Measurements from ENCODE around the gene ZBTB44. TPM values are rescaled to one million over a fixed set of nuclear protein-coding genes. Genes with fewer than 3 reads are reported as not detected.
"Not testable (repeated sequence)": the region's sequence is repeated elsewhere in the genome, so short reads cannot be mapped to it uniquely, and the experiment has no call there.

Gene ZBTB44
- total RNA-seq, 4 donors from 2014 or later: 48.8 to 72.3 (median 60.1) TPM

DNA sequence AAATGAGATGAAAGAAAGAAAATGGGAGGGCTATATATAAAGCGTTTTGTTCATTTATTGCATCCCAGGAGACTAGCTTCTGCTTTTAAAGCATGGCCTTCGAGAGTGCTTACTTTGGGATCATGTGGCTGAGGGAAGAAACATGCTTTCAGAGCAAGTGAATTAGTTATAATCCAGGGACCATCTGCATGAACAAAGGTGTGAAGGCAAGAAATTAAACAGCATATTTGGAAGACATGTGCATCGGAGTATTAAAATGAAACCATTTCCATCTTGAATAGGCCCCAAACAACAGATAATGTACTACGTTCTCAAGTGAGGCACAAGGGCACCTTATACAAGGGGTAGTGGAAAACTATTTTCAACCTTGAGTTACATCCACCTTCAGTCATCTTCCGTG is 51.4 kb downstream of the ZBTB44 start:
- Histone ChIP-seq H3K4me3 (no peak overlapping the region), H3K36me3 (peaks cover 0 to 66% of the 10 kb centered on the region in 2 donors), H3K27me3 (no peaks in the 10 kb centered on the region), H3K4me1 (peaks cover 0 to 7% (median 0%) of the 10 kb centered on the region in 3 donors), H3K27ac (no peak overlapping the region), H3K9me3 (peaks cover 0 to 4% (median 0%) of the 10 kb centered on the region in 3 donors)
- WGBS, 2 donors (ENCODE audit: low coverage in 1 of 2): 86 to 91% methylated on average over 4 to 5 of the region's 5 CpGs
- TF ChIP-seq, protein P1, sequence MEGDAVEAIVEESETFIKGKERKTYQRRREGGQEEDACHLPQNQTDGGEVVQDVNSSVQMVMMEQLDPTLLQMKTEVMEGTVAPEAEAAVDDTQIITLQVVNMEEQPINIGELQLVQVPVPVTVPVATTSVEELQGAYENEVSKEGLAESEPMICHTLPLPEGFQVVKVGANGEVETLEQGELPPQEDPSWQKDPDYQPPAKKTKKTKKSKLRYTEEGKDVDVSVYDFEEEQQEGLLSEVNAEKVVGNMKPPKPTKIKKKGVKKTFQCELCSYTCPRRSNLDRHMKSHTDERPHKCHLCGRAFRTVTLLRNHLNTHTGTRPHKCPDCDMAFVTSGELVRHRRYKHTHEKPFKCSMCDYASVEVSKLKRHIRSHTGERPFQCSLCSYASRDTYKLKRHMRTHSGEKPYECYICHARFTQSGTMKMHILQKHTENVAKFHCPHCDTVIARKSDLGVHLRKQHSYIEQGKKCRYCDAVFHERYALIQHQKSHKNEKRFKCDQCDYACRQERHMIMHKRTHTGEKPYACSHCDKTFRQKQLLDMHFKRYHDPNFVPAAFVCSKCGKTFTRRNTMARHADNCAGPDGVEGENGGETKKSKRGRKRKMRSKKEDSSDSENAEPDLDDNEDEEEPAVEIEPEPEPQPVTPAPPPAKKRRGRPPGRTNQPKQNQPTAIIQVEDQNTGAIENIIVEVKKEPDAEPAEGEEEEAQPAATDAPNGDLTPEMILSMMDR (IDR thresholded peaks at IDR 0.05): no peak
- no peak for TF ChIP-seq POLR2A (IDR thresholded peaks at IDR 0.05)
- TF ChIP-seq POLR2AphosphoS5 (IDR thresholded peaks at IDR 0.05): no peak
- TF ChIP-seq EP300 (IDR thresholded peaks at IDR 0.05): no peak
- no peak for ATAC-seq

DNA sequence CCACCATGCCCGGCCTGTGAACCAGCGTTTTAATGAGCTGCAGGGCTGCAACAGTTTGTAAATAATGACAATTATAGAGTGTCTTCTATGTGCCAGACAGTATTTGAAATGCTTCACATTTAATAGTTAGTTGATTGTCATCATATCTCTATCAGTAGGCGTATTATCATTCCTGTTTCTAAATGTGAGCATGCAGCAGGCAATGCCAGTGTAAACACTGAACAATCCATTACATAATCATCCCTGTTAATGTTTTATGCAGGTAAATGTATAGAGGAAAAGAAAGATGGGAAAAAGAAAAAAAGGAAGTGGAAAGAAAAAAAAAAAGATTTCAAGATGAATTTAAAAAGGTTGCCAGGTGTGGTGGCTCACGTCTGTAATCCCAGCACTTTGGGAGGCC is 52.3 kb downstream of the ZBTB44 start:
- TF ChIP-seq POLR2AphosphoS5 (IDR thresholded peaks at IDR 0.05): no peak
- TF ChIP-seq EP300 (IDR thresholded peaks at IDR 0.05): no peak
- TF ChIP-seq, protein P1 (IDR thresholded peaks at IDR 0.05): no peak
- TF ChIP-seq POLR2A (IDR thresholded peaks at IDR 0.05): no peak
- ATAC-seq: no peak
- Histone ChIP-seq H3K27ac (no peak overlapping the region), H3K9me3 (peaks cover 0 to 5% (median 0%) of the 10 kb centered on the region in 3 donors), H3K36me3 (peaks cover 0 to 57% of the 10 kb centered on the region in 2 donors), H3K4me1 (peaks cover 0 to 7% (median 0%) of the 10 kb centered on the region in 3 donors), H3K27me3 (no peaks in the 10 kb centered on the region), H3K4me3 (no peak overlapping the region)
- WGBS, 2 donors (ENCODE audit: low coverage in 1 of 2): 63% methylated on average over 4 of the region's 4 CpGs; no CpG with 5 or more reads in 1 of the 2 donors

DNA sequence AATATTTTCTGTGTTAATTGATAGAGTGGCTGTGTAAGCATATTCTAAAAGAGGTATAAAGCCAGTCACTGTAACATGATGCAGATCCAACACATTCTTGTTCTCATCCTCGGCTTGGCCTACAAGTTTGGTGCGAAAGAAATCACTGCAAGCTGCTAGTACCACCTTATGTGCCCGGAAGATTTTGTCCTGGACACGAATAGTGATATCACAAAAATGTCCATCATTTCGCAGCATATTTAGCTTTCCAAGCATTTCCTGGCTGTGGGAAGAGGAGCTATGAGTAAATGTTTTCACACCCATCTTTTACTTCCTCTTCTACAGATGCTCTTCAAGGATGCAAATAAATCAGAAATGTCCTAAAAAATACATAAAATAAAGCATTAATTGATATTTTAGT is 53.1 kb downstream of the ZBTB44 start:
- TF ChIP-seq, protein P1 (IDR thresholded peaks at IDR 0.05): no peak
- no peak for TF ChIP-seq POLR2AphosphoS5 (IDR thresholded peaks at IDR 0.05)
- no peak for TF ChIP-seq POLR2A (IDR thresholded peaks at IDR 0.05)
- TF ChIP-seq EP300 (IDR thresholded peaks at IDR 0.05): no peak
- H3K4me3 ChIP-seq: no peak overlapping the region
- peaks cover 0 to 5% (median 0%) of the 10 kb centered on the region in 3 donors for H3K9me3 ChIP-seq
- WGBS, 2 donors (ENCODE audit: low coverage in 1 of 2): 82 to 93% methylated on average over 5 of the region's 5 CpGs
- peaks cover 0 to 49% of the 10 kb centered on the region in 2 donors for H3K36me3 ChIP-seq
- no peak for ATAC-seq
- no peaks in the 10 kb centered on the region for H3K27me3 ChIP-seq
- peaks cover 0 to 7% (median 0%) of the 10 kb centered on the region in 3 donors for H3K4me1 ChIP-seq
- H3K27ac ChIP-seq: no peak overlapping the region

DNA sequence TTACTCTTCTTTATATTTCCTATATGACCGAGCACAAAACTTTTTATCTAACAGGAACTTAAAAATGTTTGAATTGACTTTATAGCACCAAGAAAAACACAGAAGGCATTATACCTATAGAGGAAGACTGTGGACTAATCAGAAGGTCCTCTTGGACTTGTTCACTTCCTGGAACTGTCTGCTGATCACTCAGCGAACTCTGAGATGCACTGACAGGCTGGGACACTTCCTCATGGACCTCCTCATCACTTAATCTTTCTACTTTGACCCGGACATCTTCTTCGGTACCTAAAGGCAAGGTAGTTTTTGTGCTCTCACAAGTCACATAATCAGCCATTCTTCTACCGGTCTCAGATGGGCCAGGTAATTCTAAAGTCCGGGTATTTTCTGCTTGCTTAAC is 54.0 kb downstream of the ZBTB44 start:
- Histone ChIP-seq H3K4me1 (peaks cover 0 to 7% (median 0%) of the 10 kb centered on the region in 3 donors), H3K27ac (no peak overlapping the region), H3K9me3 (peaks cover 0 to 5% (median 0%) of the 10 kb centered on the region in 3 donors), H3K4me3 (no peak overlapping the region), H3K27me3 (no peaks in the 10 kb centered on the region), H3K36me3 (peaks cover 0 to 43% of the 10 kb centered on the region in 2 donors)
- 91 to 98% methylated on average over 5 to 6 of the region's 6 CpGs for WGBS, 2 donors (ENCODE audit: low coverage in 1 of 2)
- TF ChIP-seq POLR2AphosphoS5 (IDR thresholded peaks at IDR 0.05): no peak
- no peak for ATAC-seq

DNA sequence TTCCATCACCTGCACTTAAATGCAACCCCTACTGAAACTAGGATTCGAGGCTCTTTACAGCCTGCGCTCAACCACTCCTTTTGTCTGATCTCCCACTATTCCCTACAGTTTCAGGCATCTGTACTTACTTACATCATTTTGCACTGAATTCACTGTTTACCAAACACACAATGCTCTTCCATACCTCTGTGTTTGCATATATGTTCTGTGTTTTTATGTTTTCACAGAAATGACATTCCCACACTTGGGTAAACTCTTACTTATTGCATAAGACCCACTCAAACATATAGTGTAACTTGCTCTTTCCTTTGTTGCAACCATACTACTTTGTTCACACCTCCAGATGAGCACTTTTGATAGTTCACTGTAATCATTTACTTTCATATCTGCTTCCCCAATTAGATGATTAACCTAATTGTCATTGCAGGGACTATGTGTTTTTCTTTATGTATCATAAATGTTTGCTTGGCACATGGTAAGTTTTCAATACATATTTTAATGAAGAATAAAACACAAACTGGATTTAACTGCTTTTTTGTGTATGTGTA is 54.6 kb downstream of the ZBTB44 start:
- no peak for ATAC-seq
- no peaks in the 10 kb centered on the region for H3K27me3 ChIP-seq
- peaks cover 0 to 7% (median 0%) of the 10 kb centered on the region in 3 donors for H3K4me1 ChIP-seq
- no peak overlapping the region for H3K27ac ChIP-seq
- peaks cover 0 to 37% of the 10 kb centered on the region in 2 donors for H3K36me3 ChIP-seq
- no peak overlapping the region for H3K4me3 ChIP-seq
- 94 to 97% methylated on average over 2 of the region's 2 CpGs for WGBS, 2 donors (ENCODE audit: low coverage in 1 of 2)
- peaks cover 0 to 5% (median 0%) of the 10 kb centered on the region in 3 donors for H3K9me3 ChIP-seq
- TF ChIP-seq, protein P1 (IDR thresholded peaks at IDR 0.05): no peak
- no peak for TF ChIP-seq POLR2AphosphoS5 (IDR thresholded peaks at IDR 0.05)

DNA sequence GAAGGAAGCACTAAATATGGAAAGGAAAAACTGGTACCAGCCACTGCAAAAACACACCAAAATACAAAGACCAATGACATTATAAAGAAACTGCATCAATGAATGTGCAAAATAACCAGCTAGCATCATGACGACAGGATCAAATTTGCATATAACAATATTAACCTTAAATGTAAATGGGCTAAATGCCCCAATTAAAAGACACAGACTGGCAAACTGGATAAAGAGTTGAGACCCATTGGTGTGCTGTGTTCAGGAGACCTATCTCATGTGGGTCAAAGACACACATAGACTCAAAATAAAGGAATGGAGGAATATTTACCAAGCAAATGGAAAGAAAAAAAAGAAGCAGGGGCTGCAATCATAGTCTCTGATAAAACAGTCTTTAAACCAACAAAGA is 63.0 kb downstream of the ZBTB44 start:
- not testable (repeated sequence) for H3K4me3 ChIP-seq
- 90 to 93% methylated on average over 1 of the region's 1 CpG for WGBS, 2 donors (ENCODE audit: low coverage in 1 of 2)

DNA sequence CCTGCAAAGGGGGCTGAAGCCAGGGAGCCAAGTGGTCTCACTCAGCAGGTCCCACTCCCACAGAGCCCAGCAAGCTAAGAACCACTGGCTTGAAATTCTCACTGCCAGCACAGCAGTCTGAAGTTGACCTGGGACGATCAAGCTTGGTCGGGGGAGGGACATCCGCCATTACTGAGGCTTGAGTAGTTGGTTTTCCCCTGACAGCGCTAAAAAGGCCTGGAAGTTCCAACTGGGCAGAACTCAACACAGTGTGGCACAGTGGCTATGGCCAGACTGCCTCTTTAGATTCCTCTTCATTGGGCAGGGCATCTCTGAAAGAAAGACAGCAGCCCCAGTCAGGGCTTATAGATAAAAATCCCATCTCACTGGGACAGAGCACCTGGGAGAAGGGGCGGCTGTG is 64.8 kb downstream of the ZBTB44 start:
- peaks cover 0 to 14% (median 6%) of the 10 kb centered on the region in 3 donors for H3K4me1 ChIP-seq
- H3K27me3 ChIP-seq, H3K36me3 ChIP-seq, H3K27ac ChIP-seq, H3K9me3 ChIP-seq, ATAC-seq, H3K4me3 ChIP-seq: not testable (repeated sequence)
- no CpG with 5 or more reads among the region's 5 CpGs for WGBS, 2 donors (ENCODE audit: low coverage in 1 of 2)

More for the DNA sequence above, 63.0 kb downstream of the ZBTB44 start:
- not testable (repeated sequence) for H3K27ac ChIP-seq, H3K27me3 ChIP-seq, H3K36me3 ChIP-seq, H3K9me3 ChIP-seq, ATAC-seq
- H3K4me1 ChIP-seq: peaks cover 0 to 10% (median 4%) of the 10 kb centered on the region in 3 donors
